ENCODE results near the gene RIC3. TPM values are rescaled to one million over a fixed set of nuclear protein-coding genes. Genes with fewer than 3 reads are reported as not detected.

RIC3 gene, protein sequence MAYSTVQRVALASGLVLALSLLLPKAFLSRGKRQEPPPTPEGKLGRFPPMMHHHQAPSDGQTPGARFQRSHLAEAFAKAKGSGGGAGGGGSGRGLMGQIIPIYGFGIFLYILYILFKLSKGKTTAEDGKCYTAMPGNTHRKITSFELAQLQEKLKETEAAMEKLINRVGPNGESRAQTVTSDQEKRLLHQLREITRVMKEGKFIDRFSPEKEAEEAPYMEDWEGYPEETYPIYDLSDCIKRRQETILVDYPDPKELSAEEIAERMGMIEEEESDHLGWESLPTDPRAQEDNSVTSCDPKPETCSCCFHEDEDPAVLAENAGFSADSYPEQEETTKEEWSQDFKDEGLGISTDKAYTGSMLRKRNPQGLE
- 0.30 TPM for polyA plus RNA-seq (ENCODE audit: insufficient read length)

DNA sequence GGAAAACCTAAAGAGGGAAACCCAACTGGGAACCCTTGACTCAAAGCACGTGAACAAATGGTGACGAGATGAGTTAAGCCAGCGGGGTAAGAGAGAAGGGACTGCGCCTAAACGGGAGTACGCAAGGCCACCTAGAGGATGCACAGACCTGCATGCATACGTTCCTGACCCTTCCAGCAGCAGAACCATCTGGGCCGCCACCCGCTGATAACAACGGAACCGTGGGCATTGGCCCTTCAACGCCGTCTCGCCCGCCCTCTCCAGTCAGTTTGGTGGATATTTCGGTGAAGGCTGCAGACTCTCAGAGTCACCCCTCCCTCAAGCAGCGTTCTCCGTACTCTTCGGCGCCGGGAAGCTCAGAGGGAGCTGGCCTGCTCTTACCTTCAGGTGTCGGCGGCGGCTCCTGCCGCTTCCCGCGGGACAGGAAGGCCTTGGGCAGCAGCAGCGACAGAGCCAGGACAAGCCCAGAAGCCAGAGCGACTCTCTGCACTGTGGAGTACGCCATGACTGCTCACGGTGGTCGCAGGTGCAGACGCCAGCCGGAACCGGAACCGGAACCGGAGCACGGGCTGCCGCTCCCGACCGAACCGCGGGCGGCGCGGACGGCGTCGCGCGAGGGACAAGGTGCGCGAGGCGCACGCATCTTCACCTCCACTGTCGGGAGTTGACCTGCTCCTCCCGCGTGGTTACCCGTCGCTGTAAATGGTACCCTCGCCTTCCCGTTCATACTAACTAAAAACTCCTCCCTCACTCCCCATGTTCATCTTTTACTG lies at the start of gene RIC3:
RIC3 (minus strand) TSS at position 541 of the 773 bp plus-strand sequence; CDS start at position 505, 36 bp downstream.
- no peak for DNase-seq (ENCODE audit: low read depth)

- no peak for DNase-seq (ENCODE audit: low read depth)
These were observed 49.6 kb upstream of the RIC3 start for GRCh38 chr11:8218409-8218808.

DNA sequence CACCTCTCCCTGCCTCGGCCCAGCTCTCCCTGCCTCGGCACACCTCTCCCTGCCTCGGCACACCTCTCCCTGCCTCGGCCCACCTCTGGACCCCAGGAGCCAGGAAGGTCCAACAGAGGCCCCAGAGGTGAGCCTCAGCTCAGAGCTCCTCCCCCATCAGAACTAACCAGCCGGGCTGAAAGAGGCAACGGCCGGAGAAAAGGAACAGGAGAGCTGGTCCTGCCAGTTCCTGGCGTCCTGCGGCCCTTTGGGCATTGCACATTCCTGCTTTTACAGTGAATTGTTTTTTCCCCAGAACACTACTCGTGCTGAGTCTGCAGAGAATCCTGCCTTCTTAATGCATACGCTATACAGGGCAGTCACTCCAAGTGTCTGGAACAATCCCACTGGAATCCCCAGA lies 49.1 kb upstream of the RIC3 start:
- DNase-seq (ENCODE audit: low read depth): no peak

DNA sequence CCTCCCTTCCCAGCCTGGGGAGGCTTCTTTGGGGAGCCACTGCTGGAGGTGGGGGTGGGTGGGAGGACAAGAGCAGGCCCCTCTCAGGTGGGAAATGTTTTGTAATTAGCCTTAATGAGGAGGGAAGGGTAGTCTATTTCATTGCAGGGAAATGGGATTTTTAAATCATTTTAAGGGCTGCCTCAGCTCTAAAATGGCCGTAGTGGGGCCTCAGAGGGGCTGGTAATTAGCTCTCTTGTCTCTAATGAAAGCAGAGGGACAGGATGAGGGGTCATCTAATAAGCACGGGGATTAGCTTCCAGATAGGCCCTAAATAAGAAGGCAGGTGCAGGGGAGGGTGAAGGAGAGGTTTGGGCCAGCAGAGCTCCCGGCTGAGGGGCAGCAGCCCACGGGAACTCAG lies 48.3 kb upstream of the RIC3 start:
- no peak for DNase-seq (ENCODE audit: low read depth)

DNA sequence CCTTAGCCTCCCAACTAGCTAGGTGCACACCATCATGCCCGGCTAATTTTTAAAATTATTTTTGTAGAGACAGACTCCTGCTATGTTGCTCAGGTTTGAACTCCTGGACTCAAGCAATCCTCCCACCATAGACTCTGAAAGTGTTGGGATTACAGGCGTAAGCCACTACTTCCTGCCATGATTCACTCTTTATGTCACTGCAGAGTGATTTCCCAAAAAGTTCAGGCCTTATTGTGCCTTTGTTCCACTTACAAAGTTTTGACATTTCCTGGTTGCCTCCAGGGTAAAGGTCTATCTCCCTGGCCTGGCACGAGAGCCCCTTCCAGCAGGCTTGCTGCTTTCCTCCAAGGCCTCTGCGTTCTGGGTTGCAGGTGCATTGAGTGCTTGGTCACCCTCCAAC lies 44.6 kb upstream of the RIC3 start:
- no peak for DNase-seq (ENCODE audit: low read depth)

DNA sequence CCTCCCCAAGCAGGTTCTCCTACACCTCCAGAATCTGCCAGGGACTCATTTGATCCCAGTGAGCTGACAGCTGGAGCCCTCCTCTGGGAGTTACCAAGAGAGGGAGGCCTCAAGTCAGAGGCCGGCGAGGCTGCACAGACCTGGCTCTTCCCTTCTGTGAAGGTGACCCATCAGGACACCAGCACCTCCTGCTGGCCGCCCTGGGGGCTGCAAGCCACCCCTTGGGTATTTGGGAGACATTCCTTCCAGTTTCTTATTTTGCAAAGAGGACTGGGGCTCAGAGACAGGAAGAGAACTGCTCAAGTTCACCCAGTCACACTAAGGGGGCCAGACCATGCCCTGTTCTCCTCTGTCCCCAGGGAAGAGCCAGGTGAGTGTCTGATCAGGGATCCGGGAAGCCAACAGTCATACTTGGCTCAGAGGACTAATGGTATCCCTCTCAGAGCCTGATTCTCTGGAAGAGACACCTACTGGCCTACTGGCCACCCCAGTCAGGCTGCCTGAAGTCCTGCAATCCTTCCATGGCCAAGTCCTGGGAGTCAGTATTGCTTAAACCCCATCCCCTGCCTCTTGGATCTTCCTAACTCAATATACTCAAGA lies 40.5 kb upstream of the RIC3 start:
- DNase-seq (ENCODE audit: low read depth): no peak

GRCh38 chr11:8207080-8208000 lies 38.5 kb upstream of the RIC3 start:
- DNase-seq (ENCODE audit: low read depth): no peak

- DNase-seq (ENCODE audit: low read depth): no peak
These were observed 37.6 kb upstream of the RIC3 start for GRCh38 chr11:8206251-8207079.

GRCh38 chr11:8205566-8205965 lies 36.7 kb upstream of the RIC3 start:
- DNase-seq (ENCODE audit: low read depth): no peak

- no peak for DNase-seq (ENCODE audit: low read depth)
These were observed 35.8 kb upstream of the RIC3 start for GRCh38 chr11:8204596-8204995.

DNA sequence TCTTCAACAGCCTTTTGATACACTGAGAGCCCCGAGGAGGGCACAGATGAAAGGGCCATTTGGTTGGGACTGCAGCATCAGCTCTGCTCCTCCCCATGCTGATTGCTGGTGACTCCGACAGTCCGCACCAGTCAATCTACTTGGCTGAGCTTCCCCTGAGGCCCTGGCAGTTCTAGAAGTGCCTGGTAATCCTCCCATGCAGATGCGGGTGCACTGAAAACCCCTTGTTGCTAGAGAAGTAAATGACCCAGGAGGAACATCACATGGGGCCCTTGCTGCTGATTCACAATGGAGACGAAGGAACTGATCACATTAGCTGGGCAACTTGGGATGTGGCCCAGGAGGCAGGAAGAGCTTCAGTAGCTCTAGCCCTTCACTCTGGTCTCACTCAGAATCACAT lies 35.2 kb upstream of the RIC3 start:
- no peak for DNase-seq (ENCODE audit: low read depth)

- no peak for DNase-seq (ENCODE audit: low read depth)
These were observed 34.5 kb upstream of the RIC3 start for GRCh38 chr11:8203414-8203715.

DNA sequence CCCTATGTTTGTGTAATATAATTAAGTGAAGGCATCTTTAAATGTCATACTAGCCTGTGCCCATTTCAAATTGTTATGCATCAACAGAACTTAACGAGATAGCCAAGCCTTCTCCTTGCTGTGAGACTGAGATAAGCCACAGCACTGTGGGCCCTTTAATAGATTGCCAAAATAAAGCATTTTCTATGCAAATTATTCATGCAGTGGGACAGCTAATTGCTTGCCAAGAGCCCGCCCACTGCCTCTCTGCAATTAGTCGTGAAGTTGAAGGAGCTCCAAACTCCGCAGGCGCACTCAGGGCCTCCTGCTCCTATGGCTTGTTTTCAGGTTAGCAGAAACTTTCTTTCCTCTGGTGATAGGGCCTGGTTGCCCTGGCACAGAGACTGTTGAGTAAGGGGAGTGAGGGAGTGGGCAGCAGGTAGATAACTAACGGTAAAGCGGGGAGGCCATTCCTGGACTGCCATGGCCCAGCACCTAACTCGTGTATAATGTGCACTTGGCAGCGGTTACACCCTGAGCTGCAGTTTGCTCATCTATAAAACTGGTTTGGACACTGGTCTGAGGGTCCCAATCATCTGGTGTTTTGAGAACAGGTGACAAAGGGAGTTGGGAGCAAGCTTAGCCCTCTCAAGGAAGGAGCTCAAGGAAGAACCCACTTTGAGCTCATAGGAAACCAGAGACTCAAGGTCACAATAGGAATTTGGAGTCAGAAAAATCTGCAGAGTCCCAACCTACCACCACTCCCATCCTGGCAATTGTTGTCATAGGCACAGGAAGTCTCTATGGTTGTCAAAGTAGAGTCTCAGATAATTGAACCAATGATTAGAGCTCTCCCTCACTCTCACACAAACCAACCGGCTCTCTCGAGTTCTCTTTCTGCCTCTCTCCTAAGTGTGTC lies 33.9 kb upstream of the RIC3 start:
- no peak for DNase-seq (ENCODE audit: low read depth)

DNA sequence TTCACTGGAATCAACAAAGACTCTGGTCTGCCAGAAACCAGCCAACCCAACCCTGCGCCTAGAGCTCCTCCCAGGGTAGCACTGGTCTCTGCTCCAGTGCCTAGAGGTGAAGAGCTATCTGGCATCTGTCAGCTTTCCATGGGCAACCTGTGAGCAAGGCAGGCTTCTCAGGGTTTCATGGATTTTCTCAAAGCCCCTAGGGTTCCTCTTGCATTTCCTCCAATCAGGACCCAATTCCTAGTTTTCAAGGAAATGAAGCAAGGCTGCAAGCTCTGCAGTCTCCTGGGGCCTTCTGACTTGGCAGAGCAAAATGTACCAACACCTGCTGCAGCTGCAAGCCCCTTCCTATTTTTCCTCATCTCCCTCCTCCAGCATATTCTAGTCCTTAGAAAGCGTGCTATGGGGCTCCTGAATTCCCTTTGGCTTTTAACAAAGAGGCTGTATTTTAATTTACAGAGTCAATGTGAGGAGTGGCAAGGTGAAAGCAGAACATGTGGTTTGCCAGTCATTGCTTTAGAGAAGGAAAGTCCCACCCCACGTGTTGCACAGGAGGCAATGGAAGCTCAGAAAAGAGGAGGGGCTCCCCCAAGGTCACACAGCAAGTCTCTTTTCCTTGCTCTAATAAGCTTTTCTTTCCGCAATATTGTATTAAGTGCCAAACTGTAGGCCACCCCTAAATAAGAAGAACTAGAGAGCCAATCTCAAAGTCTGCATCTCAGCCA lies 33.0 kb upstream of the RIC3 start:
- no peak for DNase-seq (ENCODE audit: low read depth)

DNA sequence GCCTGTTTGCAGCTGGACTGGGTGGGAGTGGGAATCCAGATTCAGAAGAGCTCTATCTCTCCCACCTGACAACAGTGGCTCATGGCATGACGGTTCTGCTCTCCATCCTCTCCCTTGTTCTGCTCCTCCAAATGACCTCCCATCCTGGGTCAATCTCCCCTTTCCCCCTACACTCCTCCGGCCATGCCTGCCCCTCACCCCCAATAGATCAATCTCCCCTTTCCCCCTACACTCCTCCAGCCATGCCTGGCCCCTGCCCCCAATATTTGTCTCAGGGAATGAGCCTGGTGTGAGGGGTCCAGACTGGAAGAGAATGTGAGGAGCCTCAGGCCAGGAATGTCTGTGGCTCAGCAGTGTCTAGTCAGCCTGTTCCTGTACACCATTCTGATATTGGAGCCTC lies 30.9 kb upstream of the RIC3 start:
- no peak for DNase-seq (ENCODE audit: low read depth)

GRCh38 chr11:8196749-8197148 lies 27.9 kb upstream of the RIC3 start:
- DNase-seq (ENCODE audit: low read depth): no peak

DNA sequence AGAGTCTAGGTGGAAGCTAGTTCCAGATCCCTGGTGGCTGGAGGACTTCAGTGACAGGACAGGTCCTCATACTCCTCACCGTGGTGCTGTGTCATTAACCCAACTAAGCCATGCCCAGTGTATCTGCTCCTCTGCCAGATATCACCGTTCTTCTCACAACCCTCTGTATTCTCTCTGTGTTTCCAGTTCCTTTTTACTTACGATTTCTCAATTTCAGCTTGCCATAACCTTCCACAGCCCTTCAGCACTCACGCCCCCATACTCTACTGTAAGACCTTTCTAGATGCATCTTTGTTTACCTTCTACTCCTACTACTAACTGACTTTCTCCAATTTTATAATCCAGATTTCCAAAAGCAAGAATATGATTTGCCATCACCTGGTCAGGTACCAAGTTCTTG lies 26.1 kb upstream of the RIC3 start:
- no peak for DNase-seq (ENCODE audit: low read depth)

DNA sequence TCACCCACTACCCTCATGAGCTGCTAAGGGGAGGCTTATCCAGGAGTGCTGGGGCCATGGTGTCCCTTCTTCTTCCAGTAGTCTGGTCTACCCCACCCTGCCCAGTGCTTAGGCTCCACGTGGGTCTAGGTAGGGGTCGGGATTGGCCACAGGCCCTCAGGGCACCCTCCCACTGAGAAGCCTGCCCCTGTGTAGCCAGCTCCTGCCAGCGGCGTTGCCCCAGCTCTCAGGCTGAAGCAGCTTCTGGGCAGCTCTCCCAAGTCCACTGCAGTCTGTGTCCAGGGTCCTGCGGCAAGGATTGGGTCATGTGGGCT lies 24.0 kb upstream of the RIC3 start:
- DNase-seq (ENCODE audit: low read depth): no peak
